ENCODE data around the gene HMGCS1.

DNA sequence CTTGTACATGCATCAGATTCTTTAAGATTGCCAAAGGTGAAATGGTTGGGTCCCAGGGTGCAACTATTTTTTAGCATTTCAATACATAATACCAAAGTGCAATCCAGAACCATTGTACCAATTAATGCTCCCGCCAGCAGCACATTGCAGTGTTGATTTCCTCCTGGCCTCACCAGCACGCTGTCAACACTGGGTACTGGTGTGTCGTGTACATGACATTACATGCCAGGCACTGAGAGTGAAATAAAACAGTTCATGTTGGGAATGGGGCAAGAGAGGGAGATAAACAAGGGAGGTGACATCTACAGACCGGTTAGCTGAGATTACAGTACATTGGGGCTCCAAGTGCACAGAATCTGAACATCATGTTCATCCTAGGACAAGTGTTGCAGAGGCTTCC, 37.8 kb downstream of the HMGCS1 start:
- TF ChIP-seq, protein P1, sequence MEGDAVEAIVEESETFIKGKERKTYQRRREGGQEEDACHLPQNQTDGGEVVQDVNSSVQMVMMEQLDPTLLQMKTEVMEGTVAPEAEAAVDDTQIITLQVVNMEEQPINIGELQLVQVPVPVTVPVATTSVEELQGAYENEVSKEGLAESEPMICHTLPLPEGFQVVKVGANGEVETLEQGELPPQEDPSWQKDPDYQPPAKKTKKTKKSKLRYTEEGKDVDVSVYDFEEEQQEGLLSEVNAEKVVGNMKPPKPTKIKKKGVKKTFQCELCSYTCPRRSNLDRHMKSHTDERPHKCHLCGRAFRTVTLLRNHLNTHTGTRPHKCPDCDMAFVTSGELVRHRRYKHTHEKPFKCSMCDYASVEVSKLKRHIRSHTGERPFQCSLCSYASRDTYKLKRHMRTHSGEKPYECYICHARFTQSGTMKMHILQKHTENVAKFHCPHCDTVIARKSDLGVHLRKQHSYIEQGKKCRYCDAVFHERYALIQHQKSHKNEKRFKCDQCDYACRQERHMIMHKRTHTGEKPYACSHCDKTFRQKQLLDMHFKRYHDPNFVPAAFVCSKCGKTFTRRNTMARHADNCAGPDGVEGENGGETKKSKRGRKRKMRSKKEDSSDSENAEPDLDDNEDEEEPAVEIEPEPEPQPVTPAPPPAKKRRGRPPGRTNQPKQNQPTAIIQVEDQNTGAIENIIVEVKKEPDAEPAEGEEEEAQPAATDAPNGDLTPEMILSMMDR (IDR thresholded peaks at IDR 0.05; ENCODE audit: insufficient read depth, low read length): no peak
- TF ChIP-seq SPI1 (IDR thresholded peaks at IDR 0.05; ENCODE audit: borderline replicate concordance, low read depth) (no peak), GABPA (IDR thresholded peaks at IDR 0.05; ENCODE audit: low read depth) (no peak)
